Anterior cingulate cortex (tissue), 58 donors: ENCODE results near the gene FNIP1.
"Not testable (repeated sequence)": the region's sequence is repeated elsewhere in the genome, so short reads cannot be mapped to it uniquely, and the experiment has no call there.

Experiments
- DNase-seq, 58 donors: peaks; one replicate each; lab custom pipeline; 2025; lab: John Stamatoyannopoulos, UW

FNIP1 gene

GRCh38 chr5:131641494-131641893 is 155.3 kb downstream of the FNIP1 start:
- no peak for DNase-seq

- peak in 2 of 58 donors; percentile 11 to 12 for DNase-seq
These were observed 156.6 kb downstream of the FNIP1 start for GRCh38 chr5:131640043-131640856.

GRCh38 chr5:131639148-131639547 is 157.7 kb downstream of the FNIP1 start:
- no peak for DNase-seq

- no peak for DNase-seq
These were observed 159.1 kb downstream of the FNIP1 start for GRCh38 chr5:131637694-131638093.

- DNase-seq = peak in 9 of 58 donors; percentile 49 to 76 (median 65)
These were observed 160.9 kb downstream of the FNIP1 start for GRCh38 chr5:131635684-131636572.

GRCh38 chr5:131634996-131635683 is 161.7 kb downstream of the FNIP1 start, which contains the start of gene RAPGEF6:
Gene RAPGEF6, minus strand, starts transcription at chr5:131635229. Its CDS starts 199 bp downstream, at chr5:131635030.
- DNase-seq = peak; percentile 62 to 99 (median 96)

- peak in 17 of 58 donors; percentile 42 to 75 (median 64) for DNase-seq
These were observed 162.2 kb downstream of the FNIP1 start for GRCh38 chr5:131634666-131634995.

- no peak for DNase-seq
These were observed 162.6 kb downstream of the FNIP1 start for GRCh38 chr5:131634238-131634637.

GRCh38 chr5:131633830-131634229 is 163.0 kb downstream of the FNIP1 start:
- no peak for DNase-seq

- no peak for DNase-seq
These were observed 165.9 kb downstream of the FNIP1 start for GRCh38 chr5:131630963-131631350.

- DNase-seq = no peak
These were observed 166.4 kb downstream of the FNIP1 start for GRCh38 chr5:131630208-131630962.

GRCh38 chr5:131628990-131629389 is 167.8 kb downstream of the FNIP1 start:
- DNase-seq = peak in 1 of 58 donors; percentile 3

- no peak for DNase-seq
These were observed 169.5 kb downstream of the FNIP1 start for GRCh38 chr5:131627207-131627865.

GRCh38 chr5:131622633-131623032 is 174.2 kb downstream of the FNIP1 start:
- peak in 33 of 58 donors; percentile 1 to 87 (median 30) for DNase-seq

GRCh38 chr5:131621164-131621563 is 175.7 kb downstream of the FNIP1 start:
- DNase-seq = not testable (repeated sequence)

- peak in 1 of 58 donors; percentile 18 for DNase-seq
These were observed 177.7 kb downstream of the FNIP1 start for GRCh38 chr5:131619102-131619501.

- no peak for DNase-seq
These were observed 179.5 kb downstream of the FNIP1 start for GRCh38 chr5:131617140-131617822.

GRCh38 chr5:131615957-131616356 is 180.9 kb downstream of the FNIP1 start:
- no peak for DNase-seq

- DNase-seq = no peak
These were observed 183.4 kb downstream of the FNIP1 start for GRCh38 chr5:131613423-131613822.
